ENCODE data around the gene GUK1. TPM values are rescaled to one million over a fixed set of nuclear protein-coding genes. Genes with fewer than 3 reads are reported as not detected.

The GUK1 gene
- total and polyA plus RNA-seq, 2 of the 8 experiments (the other 6 are each of a cell fraction or from before 2014, with no cell fraction given) = 68.5 to 183 TPM

- no peak overlapping the region for H4K5ac ChIP-seq (ENCODE audit: insufficient read length, low read depth, low read length)
- no peaks in the 10 kb centered on the region for H3K9me3 ChIP-seq (ENCODE audit: insufficient read depth in 2 of 2, low read depth in 1 of 2, low read length in 1 of 2)
- no peak overlapping the region for H3K23ac ChIP-seq (ENCODE audit: insufficient read length)
- H3K4me2 ChIP-seq (ENCODE audit: insufficient read depth in 1 of 2, low read depth in 2 of 2, low read length in 2 of 2) = no peak overlapping the region; a peak in 1 of 4 replicates
- no peak for FAIRE-seq
- H4K20me1 ChIP-seq (replicated peaks in 1 of 2; ENCODE audit: control insufficient read depth in 1 of 2, insufficient read depth in 2 of 2, low read length in 2 of 2) = peaks cover 1 to 3% of the 10 kb centered on the region in 2 experiments
- H3K23me2 ChIP-seq (ENCODE audit: low read depth, low read length) = no peaks in the 10 kb centered on the region
- no peak for DNase-seq (ENCODE audit: low read depth in 1 of 2, low spot score in 2 of 2)
- H3K9ac ChIP-seq (replicated peaks in 1 of 4; ENCODE audit: extremely low read depth in 1 of 4, low read depth in 3 of 4, low read length in 3 of 4) = no peak overlapping the region
- H4K91ac ChIP-seq (replicated peaks; ENCODE audit: insufficient read length, low read length) = no peak overlapping the region
- H4K8ac ChIP-seq (ENCODE audit: extremely low read depth, insufficient read depth, low read length) = peak overlapping the region; percentile 89; the same call in 1 of the 2 replicates
- CTCF ChIA-PET (ENCODE audit: partially characterized antibody) = interaction anchor here (0.6 to 1.3 kb wide), 4 partner anchors 19 to 154 kb away, joined by 3 to 4 read pairs (median 4); no protein-coding TSS in a partner anchor
- no peak overlapping the region for H3K4me3 ChIP-seq (ENCODE audit: extremely low read depth in 1 of 4, insufficient read depth in 2 of 4, low read depth in 3 of 4, low read length in 4 of 4)
- H3K4me1 ChIP-seq (replicated peaks in 1 of 4; ENCODE audit: control insufficient read depth in 3 of 4, insufficient read depth in 4 of 4, low read length in 3 of 4) = peaks cover 0 to 9% (median 6%) of the 10 kb centered on the region in 4 experiments; a peak in 6 of 7 replicates
- no peak overlapping the region for H3K4ac ChIP-seq (replicated peaks; ENCODE audit: insufficient read length, low read depth, low read length)
- H3K18ac ChIP-seq (ENCODE audit: extremely low read depth, low read length) = no peak overlapping the region
- H2BK20ac ChIP-seq (ENCODE audit: low read length) = no peak overlapping the region
- H3K56ac ChIP-seq (replicated peaks; ENCODE audit: insufficient read length, low read depth, low read length) = no peak overlapping the region
- 88% methylated on average over 9 of the region's 14 CpGs; no CpG with 5 or more reads in 1 of the 2 experiments for WGBS, 2 experiments (ENCODE audit: extremely low coverage in 1 of 2, insufficient coverage in 1 of 2, insufficient read length in 1 of 2, insufficient replicate concordance in 2 of 2, low coverage in 1 of 2, low lambda C conversion rate in 2 of 2, missing lambda C conversion rate in 1 of 2)
- no peak overlapping the region for H2BK5ac ChIP-seq (ENCODE audit: low read depth, low read length)
- no peaks in the 10 kb centered on the region for H3K36me3 ChIP-seq (ENCODE audit: control insufficient read depth in 2 of 4, insufficient read depth in 4 of 4, low read length in 3 of 4)
- no peak overlapping the region for H2BK12ac ChIP-seq (ENCODE audit: low read depth, low read length)
- H3K27ac ChIP-seq (ENCODE audit: low read depth, low read length) = no peak overlapping the region
- H3K14ac ChIP-seq (ENCODE audit: insufficient read length) = no peak overlapping the region
- no peak overlapping the region for H2BK120ac ChIP-seq (replicated peaks; ENCODE audit: low read depth, low read length)
- 0 out of 2 replicates have a peak, but pooled peaks cover 2% of the 10 kb centered on the region for H3K79me1 ChIP-seq (ENCODE audit: low read depth, low read length)
- H3K79me2 ChIP-seq (ENCODE audit: control insufficient read depth in 1 of 2, insufficient read depth in 2 of 2, low read length in 2 of 2) = no peaks in the 10 kb centered on the region
- peaks cover 0 to 5% (median 1%) of the 10 kb centered on the region in 4 experiments; a peak in 4 of 7 replicates for H3K27me3 ChIP-seq (replicated peaks in 1 of 4; ENCODE audit: control insufficient read depth in 3 of 4, extremely low read depth in 1 of 4, insufficient read depth in 3 of 4, low read length in 3 of 4)
- H2AFZ ChIP-seq (ENCODE audit: low read length) = no peak overlapping the region
- POLR2A ChIA-PET (ENCODE audit: partially characterized antibody) = interaction anchor here (0.6 to 2.3 kb wide), 2 partner anchors 19 to 332 kb away, joined by 3 to 7 read pairs; partner anchors contain the start of gene GUK1
- H2BK15ac ChIP-seq (ENCODE audit: low read length) = no peak overlapping the region
- H2AK5ac ChIP-seq (ENCODE audit: low read depth, low read length) = no peak overlapping the region
Observed at GRCh38 chr1:228159008-228159665, 19.1 kb downstream of the GUK1 start.
